Vagina (tissue), 2 donors: Measurements from ENCODE around the gene MARK2. TPM values are rescaled to one million over a fixed set of nuclear protein-coding genes. Genes with fewer than 3 reads are reported as not detected.

Experiments used
- DNase-seq, 2 donors: peaks; one replicate each; pipeline ENCODE4 v3.0.0-alpha.2; 2017; ENCODE audit errors: extremely low spot score in 2 of 2
- H3K27ac ChIP-seq: fragments of 200-600 bp; sonication (generic); one replicate; pipeline ENCODE4 v1.5.1; 2019
- H3K27me3 ChIP-seq: fragments of 200-600 bp; sonication (generic); one replicate; pipeline ENCODE4 v1.5.1; 2019
- H3K36me3 ChIP-seq, 2 donors: fragments of 200-600 bp; sonication (generic); one replicate each; pipeline ENCODE4 v1.5.1; 2017 to 2019
- H3K4me1 ChIP-seq: fragments of 200-600 bp; sonication (generic); one replicate; pipeline ENCODE4 v1.5.1; 2019
- H3K4me3 ChIP-seq, 2 donors: fragments of 200-600 bp; sonication (generic); 1 replicate in 1 of 2; 2 replicates in 1 of 2; pipeline ENCODE4 v1.5.1; 2016 to 2019
- H3K9me3 ChIP-seq: fragments of 200-600 bp; sonication (generic); one replicate; pipeline ENCODE4 v1.5.1; 2019
- POLR2A ChIP-seq, 2 donors: fragments of 450-650 bp; IDR thresholded peaks; one replicate each; pipeline ENCODE4 v1.6.1; 2017; ENCODE audit warnings: antibody characterized with exemption in 2 of 2, mild to moderate bottlenecking in 2 of 2, moderate library complexity in 2 of 2
- POLR2AphosphoS5 ChIP-seq, 2 donors: sonication (generic); formaldehyde crosslinking; IDR thresholded peaks; one replicate each; pipeline ENCODE4 v1.9.0; 2017; ENCODE audit warnings: antibody characterized with exemption in 2 of 2, mild to moderate bottlenecking in 2 of 2, low read depth in 1 of 2; ENCODE audit not compliant: insufficient read depth in 1 of 2
- intact Hi-C: fragments of 100-400 bp; cut with DNase I; formaldehyde crosslinking; loops from one replicate; pipeline ENCODE4 v1.15.1; 2023
- total RNA-seq: library from RNA; depleted of rRNA; stranded (reverse); fragments of >200 nt; gene quantifications from one replicate; pipeline ENCODE4 v1.2.3, GENCODE V29; 2016
- TF ChIP-seq, protein P1 (sequence below), 3 experiments: fragments of 450-650 bp in 2 of 3; fragments of 200-600 bp in 1 of 3; sonication (generic) in 1 of 3; IDR thresholded peaks; one replicate each; pipeline ENCODE4 v1.5.1; 2017 to 2019; ENCODE audit warnings: antibody characterized with exemption in 3 of 3, mild to moderate bottlenecking in 2 of 3, moderate library complexity in 2 of 3

Gene MARK2
- total RNA-seq, 1 donor from 2014 or later = 35.6 TPM

DNA sequence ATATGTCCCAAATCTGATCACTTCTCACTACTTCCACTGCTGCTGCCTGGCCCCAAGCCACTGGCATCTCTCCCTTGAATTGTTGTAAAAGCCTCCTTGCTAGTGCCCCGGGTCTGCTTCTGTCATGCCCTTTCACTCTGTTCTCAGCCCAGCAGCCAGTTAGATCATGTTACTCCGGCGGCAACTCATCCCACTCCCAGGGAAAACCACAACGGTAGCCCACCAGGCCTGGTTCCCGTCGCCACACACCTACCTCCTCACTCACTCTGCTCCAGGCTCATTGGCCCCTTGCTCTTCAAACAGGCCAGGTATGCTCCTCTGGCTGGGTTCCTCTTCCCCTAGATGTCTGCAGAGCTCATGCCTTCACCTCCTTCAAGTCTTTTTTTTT lies 3.8 kb upstream of the MARK2 start:
- Histone ChIP-seq H3K27me3 (no peaks in the 10 kb centered on the region), H3K9me3 (no peaks in the 10 kb centered on the region), H3K4me3 (no peak overlapping the region), H3K36me3 (no peaks in the 10 kb centered on the region), H3K4me1 (peaks cover 20% of the 10 kb centered on the region), H3K27ac (no peak overlapping the region)
- TF ChIP-seq, protein P1, sequence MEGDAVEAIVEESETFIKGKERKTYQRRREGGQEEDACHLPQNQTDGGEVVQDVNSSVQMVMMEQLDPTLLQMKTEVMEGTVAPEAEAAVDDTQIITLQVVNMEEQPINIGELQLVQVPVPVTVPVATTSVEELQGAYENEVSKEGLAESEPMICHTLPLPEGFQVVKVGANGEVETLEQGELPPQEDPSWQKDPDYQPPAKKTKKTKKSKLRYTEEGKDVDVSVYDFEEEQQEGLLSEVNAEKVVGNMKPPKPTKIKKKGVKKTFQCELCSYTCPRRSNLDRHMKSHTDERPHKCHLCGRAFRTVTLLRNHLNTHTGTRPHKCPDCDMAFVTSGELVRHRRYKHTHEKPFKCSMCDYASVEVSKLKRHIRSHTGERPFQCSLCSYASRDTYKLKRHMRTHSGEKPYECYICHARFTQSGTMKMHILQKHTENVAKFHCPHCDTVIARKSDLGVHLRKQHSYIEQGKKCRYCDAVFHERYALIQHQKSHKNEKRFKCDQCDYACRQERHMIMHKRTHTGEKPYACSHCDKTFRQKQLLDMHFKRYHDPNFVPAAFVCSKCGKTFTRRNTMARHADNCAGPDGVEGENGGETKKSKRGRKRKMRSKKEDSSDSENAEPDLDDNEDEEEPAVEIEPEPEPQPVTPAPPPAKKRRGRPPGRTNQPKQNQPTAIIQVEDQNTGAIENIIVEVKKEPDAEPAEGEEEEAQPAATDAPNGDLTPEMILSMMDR (IDR thresholded peaks at IDR 0.05) = no peak
- no peak for TF ChIP-seq POLR2AphosphoS5 (IDR thresholded peaks at IDR 0.05; ENCODE audit: insufficient read depth in 1 of 2, low read depth in 1 of 2)
- TF ChIP-seq POLR2A (IDR thresholded peaks at IDR 0.05) = no peak
- intact Hi-C loops = no loop called here
- DNase-seq = no peak

DNA sequence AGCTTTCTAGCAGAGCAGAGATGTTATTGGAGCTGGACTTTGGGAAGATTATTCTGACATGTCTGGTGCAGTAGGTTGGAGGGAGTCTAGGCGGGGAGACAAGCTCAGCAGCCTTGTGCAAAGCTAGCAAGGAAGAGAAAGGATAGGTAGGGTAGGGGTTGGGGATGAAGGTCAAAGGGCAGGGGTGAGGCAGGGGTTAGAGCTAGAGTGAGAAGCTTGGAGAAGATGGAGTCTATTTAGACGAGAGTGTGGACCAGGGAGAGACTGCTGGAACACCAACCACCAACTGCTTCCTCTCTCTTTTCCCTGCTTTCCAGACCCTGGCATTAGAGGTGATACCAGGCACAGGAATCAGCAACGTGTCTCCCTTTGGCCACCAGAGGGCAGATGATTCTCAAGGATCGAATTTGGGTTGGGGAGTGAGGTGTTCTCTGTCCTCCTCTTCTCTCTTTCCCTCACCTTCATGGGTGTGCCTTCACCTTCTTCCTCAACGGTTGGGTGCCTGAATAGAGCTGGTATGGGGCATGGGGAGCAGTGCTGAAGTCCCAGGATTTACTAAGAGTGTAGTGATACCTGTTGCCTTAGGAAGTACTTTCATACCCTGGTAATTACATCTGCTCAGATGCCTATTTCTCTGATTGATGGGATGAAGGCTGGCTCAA lies 1.8 kb upstream of the MARK2 start:
- intact Hi-C loops = loop anchor here (2.0 kb wide), 1 partner anchor 108 kb away; no protein-coding TSS in a partner anchor
- Histone ChIP-seq H3K4me1 (peaks cover 40% of the 10 kb centered on the region), H3K4me3 (no peak overlapping the region), H3K27me3 (no peaks in the 10 kb centered on the region), H3K27ac (peak overlapping the region; percentile 94), H3K9me3 (no peaks in the 10 kb centered on the region), H3K36me3 (no peaks in the 10 kb centered on the region)
- TF ChIP-seq POLR2AphosphoS5 (IDR thresholded peaks at IDR 0.05; ENCODE audit: insufficient read depth in 1 of 2, low read depth in 1 of 2) (peak in 1 of 2 donors; percentile 58), POLR2A (IDR thresholded peaks at IDR 0.05) (no peak)
- TF ChIP-seq, protein P1 (IDR thresholded peaks at IDR 0.05) = peak; percentile 84 to 95 (median 89)
- no peak for DNase-seq

DNA sequence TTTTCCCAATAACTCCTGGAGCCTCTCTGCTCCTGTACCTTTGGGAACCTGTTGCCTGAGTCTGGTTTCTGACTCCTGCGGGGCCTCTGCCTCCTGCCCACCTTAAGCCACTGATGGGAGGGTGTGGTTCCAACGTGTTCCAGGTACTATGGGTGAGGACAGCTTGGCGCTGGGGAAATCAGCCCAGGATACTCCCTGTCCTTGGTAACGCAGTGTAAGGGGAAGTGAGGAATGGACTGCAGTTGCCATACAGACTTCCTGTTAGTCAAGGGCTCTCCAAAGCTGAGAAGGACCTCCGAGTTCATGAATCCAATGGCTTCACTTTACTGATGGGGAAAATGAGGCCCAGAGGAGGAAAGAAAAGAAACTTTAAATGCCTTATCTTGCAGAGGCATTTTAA lies 1.2 kb upstream of the MARK2 start:
- TF ChIP-seq POLR2A (IDR thresholded peaks at IDR 0.05) = no peak
- no peak for TF ChIP-seq POLR2AphosphoS5 (IDR thresholded peaks at IDR 0.05; ENCODE audit: insufficient read depth in 1 of 2, low read depth in 1 of 2)
- TF ChIP-seq, protein P1 (IDR thresholded peaks at IDR 0.05) = no peak
- DNase-seq = no peak
- intact Hi-C loops = loop anchor here (2.0 kb wide), 1 partner anchor 107 kb away; no protein-coding TSS in a partner anchor
- Histone ChIP-seq H3K4me3 (peak overlapping the region in 1 of 2 donors; percentile 90), H3K27ac (peak overlapping the region; percentile 94), H3K27me3 (no peaks in the 10 kb centered on the region), H3K36me3 (no peaks in the 10 kb centered on the region), H3K4me1 (peaks cover 46% of the 10 kb centered on the region), H3K9me3 (no peaks in the 10 kb centered on the region)

DNA sequence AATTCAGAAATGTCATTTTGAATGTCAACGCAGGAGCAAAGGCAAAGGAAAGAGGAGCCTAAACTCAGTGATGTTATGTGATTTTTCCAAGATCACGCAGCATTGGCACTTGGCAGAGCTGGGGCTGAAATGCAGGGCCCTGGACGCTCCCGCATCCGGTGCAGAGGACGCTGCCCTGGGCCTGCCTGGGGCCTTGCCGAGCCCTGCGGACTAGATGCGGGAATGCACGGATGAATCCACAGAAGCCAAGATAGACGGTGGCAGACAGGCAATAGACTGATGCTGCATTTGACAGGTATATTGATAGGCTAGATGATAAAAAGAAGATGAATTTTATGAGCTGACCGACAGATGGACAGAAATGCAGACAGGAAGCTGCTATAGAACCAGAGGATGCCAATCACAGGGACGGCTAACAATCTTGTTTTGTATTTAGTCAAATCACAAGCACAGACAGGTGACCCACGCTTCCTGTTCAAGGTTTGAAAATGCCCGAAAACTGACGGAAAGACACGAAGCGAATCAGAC lies 696 bp upstream of the MARK2 start:
- intact Hi-C loops = no loop called here
- H3K4me3 ChIP-seq = peak overlapping the region; percentile 81 to 90

More for the DNA sequence above, 696 bp upstream of the MARK2 start:
- TF ChIP-seq POLR2A (IDR thresholded peaks at IDR 0.05) = no peak
- no peak for TF ChIP-seq POLR2AphosphoS5 (IDR thresholded peaks at IDR 0.05; ENCODE audit: insufficient read depth in 1 of 2, low read depth in 1 of 2)
- TF ChIP-seq, protein P1 (IDR thresholded peaks at IDR 0.05) = no peak
- no peaks in the 10 kb centered on the region for H3K9me3 ChIP-seq
- peak overlapping the region; percentile 94 for H3K27ac ChIP-seq
- no peaks in the 10 kb centered on the region for H3K36me3 ChIP-seq
- no peak for DNase-seq
- H3K27me3 ChIP-seq = no peaks in the 10 kb centered on the region
- peaks cover 50% of the 10 kb centered on the region for H3K4me1 ChIP-seq
